HUES48 (cell line): ENCODE data around the gene MOV10L1.
"Not testable (repeated sequence)": the region's sequence is repeated elsewhere in the genome, so short reads cannot be mapped to it uniquely, and the experiment has no call there.

Experiments used
- H3K27ac ChIP-seq: one replicate; pipeline ENCODE4 v1.7.0; 2013; ENCODE audit warnings: low read depth, low read length, inconsistent platforms
- H3K27me3 ChIP-seq: 2 replicates; pipeline ENCODE4 v1.6.1; 2013; ENCODE audit warnings: mild to moderate bottlenecking, low read length; ENCODE audit not compliant: control insufficient read depth, insufficient read depth
- H3K36me3 ChIP-seq: 2 replicates; pipeline ENCODE4 v1.6.1; 2013; ENCODE audit warnings: low read length; ENCODE audit not compliant: control insufficient read depth, insufficient read depth
- H3K4me1 ChIP-seq: 2 replicates; pipeline ENCODE4 v1.6.1; 2013; ENCODE audit warnings: mild to moderate bottlenecking, low read length; ENCODE audit not compliant: control insufficient read depth, insufficient read depth
- H3K4me3 ChIP-seq: 2 replicates; pipeline ENCODE4 v1.5.1; 2013; ENCODE audit warnings: mild to moderate bottlenecking, low read depth, low read length
- H3K9ac ChIP-seq: 2 replicates; pipeline ENCODE4 v1.6.1; 2013; ENCODE audit warnings: mild to moderate bottlenecking, low read depth, low read length, moderate library complexity
- H3K9me3 ChIP-seq: 2 replicates; pipeline ENCODE4 v1.6.1; 2013; ENCODE audit warnings: low read length; ENCODE audit not compliant: control insufficient read depth, insufficient read depth

The MOV10L1 gene

DNA sequence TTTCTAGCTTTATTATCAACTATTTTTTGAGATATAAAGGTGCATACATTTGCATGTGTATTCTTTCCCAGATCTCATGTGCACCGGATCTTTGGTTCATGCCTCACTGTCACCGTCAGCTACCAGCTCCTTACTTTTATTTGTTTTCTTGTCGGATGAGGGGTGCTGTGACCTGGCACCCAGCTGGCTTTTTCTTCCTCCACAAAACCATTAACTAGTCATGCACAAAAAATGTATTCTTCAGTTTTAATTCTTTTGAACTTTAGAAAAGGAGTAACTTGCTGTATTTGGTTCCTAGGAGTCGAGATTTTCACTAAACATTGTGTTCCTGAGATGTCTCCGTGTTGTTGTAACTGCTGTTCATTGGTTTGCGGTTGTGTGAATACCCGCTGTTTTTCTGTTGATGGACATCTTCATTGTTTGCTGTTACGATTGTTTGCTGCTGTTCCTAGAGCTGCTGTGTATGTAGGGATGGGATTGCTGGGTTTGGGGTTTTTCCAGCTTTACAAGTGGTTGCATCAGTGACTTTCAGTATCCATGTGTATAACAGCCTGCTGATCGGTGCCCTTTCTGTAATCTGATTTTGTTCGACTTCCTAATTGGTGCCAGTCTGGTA lies 39.4 kb downstream of the MOV10L1 start:
- no peaks in the 10 kb centered on the region for H3K9me3 ChIP-seq
- H3K4me3 ChIP-seq: no peak overlapping the region
- H3K9ac ChIP-seq: no peak overlapping the region
- no peak overlapping the region for H3K27ac ChIP-seq
- no peaks in the 10 kb centered on the region for H3K27me3 ChIP-seq
- no peaks in the 10 kb centered on the region for H3K36me3 ChIP-seq
- H3K4me1 ChIP-seq: no peaks in the 10 kb centered on the region

DNA sequence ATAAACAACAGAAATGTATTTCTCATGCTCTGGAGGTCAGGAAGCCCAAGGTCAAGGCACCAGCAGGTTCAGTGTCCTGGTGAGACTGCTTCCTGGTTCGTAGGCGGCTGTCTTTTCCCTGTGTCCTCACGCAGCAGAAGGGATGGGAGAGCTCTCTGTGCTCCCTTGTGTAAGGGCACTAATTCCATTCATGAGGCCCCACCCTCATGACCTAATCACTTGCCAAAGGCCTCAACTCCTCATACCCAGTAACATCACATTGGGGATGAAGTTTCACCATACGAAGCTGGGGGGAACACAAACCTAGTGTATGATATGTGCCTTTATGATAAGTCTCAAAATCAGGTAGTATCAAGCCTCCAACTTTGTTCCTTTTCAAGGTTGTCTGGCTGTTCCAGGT lies 42.1 kb downstream of the MOV10L1 start:
- no peaks in the 10 kb centered on the region for H3K36me3 ChIP-seq
- H3K9ac ChIP-seq: no peak overlapping the region
- no peak overlapping the region for H3K27ac ChIP-seq
- H3K27me3 ChIP-seq: no peaks in the 10 kb centered on the region
- no peaks in the 10 kb centered on the region for H3K4me1 ChIP-seq
- H3K9me3 ChIP-seq: no peaks in the 10 kb centered on the region
- H3K4me3 ChIP-seq: no peak overlapping the region

DNA sequence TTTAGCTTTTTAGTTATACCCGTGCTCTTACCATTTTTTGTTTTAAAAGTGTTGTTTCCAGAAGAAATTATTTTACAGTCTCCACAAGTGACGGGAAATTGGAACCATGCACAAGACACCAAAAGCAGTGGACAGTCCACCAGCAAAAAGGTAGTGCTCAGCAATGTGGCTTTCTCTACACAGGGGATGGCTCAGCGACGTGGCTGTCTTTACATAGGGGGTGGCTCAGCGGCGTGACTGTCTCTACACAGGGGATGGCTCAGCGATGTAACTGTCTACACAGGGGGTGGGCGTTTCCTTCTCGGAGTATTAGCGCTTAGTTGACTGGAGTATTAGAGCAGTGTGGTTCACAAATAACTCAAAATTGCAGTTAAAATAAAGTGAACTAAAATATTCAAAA lies 44.7 kb downstream of the MOV10L1 start:
- Histone ChIP-seq H3K27me3 (no peaks in the 10 kb centered on the region), H3K9me3 (no peaks in the 10 kb centered on the region), H3K4me3 (no peak overlapping the region), H3K4me1 (no peaks in the 10 kb centered on the region), H3K9ac (no peak overlapping the region), H3K27ac (no peak overlapping the region), H3K36me3 (no peaks in the 10 kb centered on the region)

DNA sequence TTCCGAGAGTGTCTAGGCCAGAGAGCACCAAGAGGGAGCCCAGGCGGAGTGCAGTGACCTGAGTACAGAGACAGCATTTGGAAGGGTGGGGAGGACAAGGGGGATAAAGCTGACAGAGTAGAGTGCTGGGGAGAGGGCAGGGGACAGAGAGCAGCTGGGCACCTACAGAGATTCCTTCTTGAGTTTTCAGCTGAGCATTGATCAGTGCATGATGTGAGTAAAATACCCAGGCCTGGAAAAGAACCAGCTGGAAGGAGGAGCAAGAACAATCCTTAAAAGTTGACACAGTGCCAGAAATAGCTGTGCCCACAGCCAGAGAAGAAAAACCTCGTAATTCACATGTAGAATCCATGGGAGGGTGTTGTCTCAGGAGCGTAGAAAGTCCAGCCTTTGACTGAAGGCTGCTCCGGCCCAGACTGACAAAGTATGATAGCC lies 46.8 kb downstream of the MOV10L1 start:
- no peak overlapping the region for H3K4me3 ChIP-seq
- no peaks in the 10 kb centered on the region for H3K4me1 ChIP-seq
- no peaks in the 10 kb centered on the region for H3K27me3 ChIP-seq
- H3K27ac ChIP-seq: no peak overlapping the region
- no peaks in the 10 kb centered on the region for H3K36me3 ChIP-seq
- H3K9me3 ChIP-seq: no peaks in the 10 kb centered on the region
- no peak overlapping the region for H3K9ac ChIP-seq

DNA sequence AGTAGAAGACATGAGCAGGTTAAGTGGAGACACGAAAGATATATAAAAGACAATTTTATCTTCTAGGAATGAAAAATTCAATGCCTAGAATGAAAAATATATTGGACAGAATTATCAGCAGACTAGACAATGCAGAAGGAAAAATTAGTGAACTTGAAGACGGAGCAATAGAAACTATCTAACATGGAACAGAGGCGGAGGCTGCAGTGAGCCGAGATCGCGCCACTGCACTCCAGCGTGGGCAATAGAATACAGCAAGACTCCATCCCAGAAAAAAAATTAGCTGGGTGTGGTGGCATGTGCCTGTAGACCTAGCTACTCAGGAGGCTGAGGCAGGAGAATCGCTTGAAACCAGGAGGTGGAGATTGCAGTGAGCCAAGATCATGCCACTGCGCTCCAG lies 47.5 kb downstream of the MOV10L1 start:
- H3K27ac ChIP-seq, H3K4me3 ChIP-seq, H3K9me3 ChIP-seq, H3K4me1 ChIP-seq, H3K36me3 ChIP-seq, H3K9ac ChIP-seq, H3K27me3 ChIP-seq: not testable (repeated sequence)

DNA sequence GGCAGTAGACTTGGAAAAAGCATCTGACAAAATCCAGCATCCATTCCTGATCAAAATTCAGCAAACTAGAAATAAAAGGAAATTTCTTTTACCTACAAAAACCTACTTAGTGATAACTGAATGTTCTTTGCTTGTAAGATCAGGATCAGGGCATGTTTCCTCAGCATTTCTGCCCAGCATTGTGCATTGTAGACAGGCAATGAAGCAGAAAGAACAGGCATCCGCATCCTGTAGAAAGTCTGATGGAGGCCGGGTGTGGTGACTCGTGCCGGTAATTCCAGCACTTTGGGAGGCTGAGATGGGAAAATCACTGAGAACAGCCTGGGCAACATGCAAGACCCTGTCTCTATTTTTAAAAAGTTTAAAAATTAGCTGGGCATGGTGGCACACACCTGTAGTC lies 48.2 kb downstream of the MOV10L1 start:
- H3K36me3 ChIP-seq: no peaks in the 10 kb centered on the region
- no peak overlapping the region for H3K9ac ChIP-seq
- no peaks in the 10 kb centered on the region for H3K4me1 ChIP-seq
- no peak overlapping the region for H3K27ac ChIP-seq
- H3K9me3 ChIP-seq: no peaks in the 10 kb centered on the region
- H3K27me3 ChIP-seq: no peaks in the 10 kb centered on the region
- no peak overlapping the region for H3K4me3 ChIP-seq

DNA sequence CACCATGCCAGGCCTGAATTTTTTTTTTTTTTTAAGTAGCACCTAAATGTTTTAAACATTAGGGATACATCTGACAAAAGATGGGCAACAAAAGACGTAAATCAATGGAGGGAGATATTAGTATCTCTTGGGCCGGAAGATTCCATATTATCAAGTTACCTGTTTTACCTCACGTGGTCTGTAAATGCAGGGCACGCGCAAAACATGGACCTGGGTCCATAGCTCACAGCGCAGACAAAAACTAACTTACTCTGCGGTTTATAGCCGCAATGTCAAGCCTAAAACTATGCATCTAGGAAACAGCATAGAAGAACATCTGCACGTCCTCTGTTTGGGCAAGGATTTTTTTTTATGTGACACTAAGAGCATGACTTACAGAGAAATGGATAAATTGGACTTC lies 49.2 kb downstream of the MOV10L1 start:
- no peaks in the 10 kb centered on the region for H3K27me3 ChIP-seq
- no peak overlapping the region for H3K27ac ChIP-seq
- no peak overlapping the region for H3K4me3 ChIP-seq
- no peaks in the 10 kb centered on the region for H3K4me1 ChIP-seq
- H3K9me3 ChIP-seq: no peaks in the 10 kb centered on the region
- H3K9ac ChIP-seq: no peak overlapping the region
- no peaks in the 10 kb centered on the region for H3K36me3 ChIP-seq

DNA sequence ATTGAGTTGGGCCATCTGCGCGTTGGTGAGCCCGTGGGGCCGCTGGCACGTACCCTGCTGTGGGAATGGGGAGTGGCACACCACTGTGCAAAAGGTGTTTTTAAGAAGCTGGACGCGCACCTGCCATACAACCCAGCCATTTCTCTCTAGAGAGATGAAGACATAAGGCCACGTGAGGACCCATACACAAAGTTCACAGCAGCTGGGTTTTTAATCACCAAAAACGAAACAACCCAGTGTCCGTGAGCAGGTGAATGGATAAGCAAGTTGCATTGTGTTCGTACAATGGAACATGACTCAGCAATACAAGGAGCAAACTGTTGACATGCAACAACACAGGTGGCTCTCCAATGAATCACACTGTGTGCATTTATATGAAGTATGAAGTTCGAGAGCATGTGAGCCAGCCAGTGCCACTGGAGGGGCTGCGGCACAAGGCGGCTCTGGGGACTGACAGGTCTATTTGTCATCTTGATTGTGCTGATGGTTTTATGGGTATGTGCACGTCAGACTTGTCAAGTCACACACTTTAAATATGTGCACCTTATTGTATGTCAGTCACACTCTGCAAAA lies 50.1 kb downstream of the MOV10L1 start:
- H3K27ac ChIP-seq: no peak overlapping the region
- no peak overlapping the region for H3K4me3 ChIP-seq
- H3K27me3 ChIP-seq: no peaks in the 10 kb centered on the region
- H3K9me3 ChIP-seq: no peaks in the 10 kb centered on the region
- no peaks in the 10 kb centered on the region for H3K36me3 ChIP-seq
- H3K4me1 ChIP-seq: no peaks in the 10 kb centered on the region
- H3K9ac ChIP-seq: no peak overlapping the region

DNA sequence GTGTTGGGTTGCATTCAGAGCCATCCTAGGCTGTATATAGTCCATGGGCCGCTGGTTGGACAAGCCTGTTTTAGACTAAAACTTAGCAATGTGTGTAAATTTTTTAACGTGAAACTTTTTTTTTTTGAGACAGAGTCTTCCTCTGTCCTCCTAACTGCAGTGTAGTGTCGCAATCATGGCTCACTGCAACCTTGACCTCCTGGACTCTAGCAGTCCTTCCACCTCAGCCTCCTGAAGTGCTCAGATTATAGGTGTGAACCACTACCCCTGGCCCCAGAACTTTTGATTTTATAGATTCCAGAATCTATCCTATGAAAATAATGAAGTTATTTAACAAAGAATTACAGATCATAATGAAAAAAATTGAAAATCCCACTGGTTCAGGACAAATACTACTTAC lies 50.8 kb downstream of the MOV10L1 start:
- Histone ChIP-seq H3K9ac (no peak overlapping the region), H3K4me3 (no peak overlapping the region), H3K27ac (no peak overlapping the region), H3K27me3 (no peaks in the 10 kb centered on the region), H3K4me1 (no peaks in the 10 kb centered on the region), H3K36me3 (no peaks in the 10 kb centered on the region), H3K9me3 (no peaks in the 10 kb centered on the region)

DNA sequence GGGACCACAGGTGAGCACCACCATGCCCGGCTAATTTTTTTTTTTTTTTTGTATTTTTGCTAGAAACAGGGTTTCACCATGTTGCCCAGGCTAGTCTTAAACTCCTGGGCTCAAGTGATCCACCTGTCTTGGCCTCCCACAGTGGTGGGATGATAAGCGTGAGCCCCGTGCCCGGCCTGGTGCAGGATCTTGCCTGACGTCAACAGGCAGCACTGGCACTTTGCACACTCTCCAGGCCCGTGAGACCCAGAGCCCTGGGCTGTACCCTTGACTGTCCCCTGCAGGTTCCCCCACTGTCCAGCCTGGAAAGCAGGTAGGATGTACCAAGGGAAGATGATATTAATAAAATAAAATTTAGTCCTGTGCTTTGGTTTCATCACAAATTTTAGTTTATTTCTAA lies 51.7 kb downstream of the MOV10L1 start:
- Histone ChIP-seq H3K27ac (no peak overlapping the region), H3K4me3 (no peak overlapping the region), H3K36me3 (no peaks in the 10 kb centered on the region), H3K9ac (no peak overlapping the region), H3K27me3 (no peaks in the 10 kb centered on the region), H3K4me1 (no peaks in the 10 kb centered on the region), H3K9me3 (no peaks in the 10 kb centered on the region)

DNA sequence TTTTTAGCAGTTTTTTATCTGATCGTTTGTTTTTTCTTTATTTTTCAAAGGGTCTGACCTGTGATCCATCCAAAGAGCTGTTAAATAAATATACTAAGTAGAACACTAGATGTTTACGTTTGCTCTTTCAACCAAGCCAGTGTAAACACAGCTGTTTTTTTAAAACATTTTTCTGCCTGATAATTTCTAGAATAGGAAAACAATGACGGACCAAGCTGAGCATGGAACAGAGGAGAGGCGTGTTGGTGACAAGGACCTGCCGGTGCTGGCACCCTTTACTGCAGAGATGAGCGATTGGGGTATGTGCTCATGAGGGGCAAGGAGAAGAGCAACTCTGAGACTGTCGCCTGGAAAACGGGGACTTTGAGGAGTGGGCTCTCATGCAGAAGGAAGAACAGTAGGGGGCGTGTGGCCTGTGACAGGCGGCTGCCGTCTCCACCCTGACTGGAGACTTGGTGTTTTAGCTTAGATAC lies 52.1 kb downstream of the MOV10L1 start:
- H3K9ac ChIP-seq: no peak overlapping the region
- H3K36me3 ChIP-seq: no peaks in the 10 kb centered on the region
- no peak overlapping the region for H3K27ac ChIP-seq
- no peaks in the 10 kb centered on the region for H3K27me3 ChIP-seq
- no peak overlapping the region for H3K4me3 ChIP-seq
- H3K4me1 ChIP-seq: no peaks in the 10 kb centered on the region
- no peaks in the 10 kb centered on the region for H3K9me3 ChIP-seq
